Vagina (tissue), 2 donors: ENCODE results near the gene MINDY4.

Source experiments
- CTCF ChIP-seq, 3 experiments: fragments of 450-650 bp in 2 of 3; fragments of 200-600 bp in 1 of 3; sonication (generic) in 1 of 3; IDR thresholded peaks; one replicate each; pipeline ENCODE4 v1.5.1; 2017 to 2019; ENCODE audit warnings: antibody characterized with exemption in 3 of 3, mild to moderate bottlenecking in 2 of 3, moderate library complexity in 2 of 3
- POLR2A ChIP-seq, 2 donors: fragments of 450-650 bp; IDR thresholded peaks; one replicate each; pipeline ENCODE4 v1.6.1; 2017; ENCODE audit warnings: antibody characterized with exemption in 2 of 2, mild to moderate bottlenecking in 2 of 2, moderate library complexity in 2 of 2
- POLR2AphosphoS5 ChIP-seq, 2 donors: sonication (generic); formaldehyde crosslinking; IDR thresholded peaks; one replicate each; pipeline ENCODE4 v1.9.0; 2017; ENCODE audit warnings: antibody characterized with exemption in 2 of 2, mild to moderate bottlenecking in 2 of 2, low read depth in 1 of 2; ENCODE audit not compliant: insufficient read depth in 1 of 2

DNA sequence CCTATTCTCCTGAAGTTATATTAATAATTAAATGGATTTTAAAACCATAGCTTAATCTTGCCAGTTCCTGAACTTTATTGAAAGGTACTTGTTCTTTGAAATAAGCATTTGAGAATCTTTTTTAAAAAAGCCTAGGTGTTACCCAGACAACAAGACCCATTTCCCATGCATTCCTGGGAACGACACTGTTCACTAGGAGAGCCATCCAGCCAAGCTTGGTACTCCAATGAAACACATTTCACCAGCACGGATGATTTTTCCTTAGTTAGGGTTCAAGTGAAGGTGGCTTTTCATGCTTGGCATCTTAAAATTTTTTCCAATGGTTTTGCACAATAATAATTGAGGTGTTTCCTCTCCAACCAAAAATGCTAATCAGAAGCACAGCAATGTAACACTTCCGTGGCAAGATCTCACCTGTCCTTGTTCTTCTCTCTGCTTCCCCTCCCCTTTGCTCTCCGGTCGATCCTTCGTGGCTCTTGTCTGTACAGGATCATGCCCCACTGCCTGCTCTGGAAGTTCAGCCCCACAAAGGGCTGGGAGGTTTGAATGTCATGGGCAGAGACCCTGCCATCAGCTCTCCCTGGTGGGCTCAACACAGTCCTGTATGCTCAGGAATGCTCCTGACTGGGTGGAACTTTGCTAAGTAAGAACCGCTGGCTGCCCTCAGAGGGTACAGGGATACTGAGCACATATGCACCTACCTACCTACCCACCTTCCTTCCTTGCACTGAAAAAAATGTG, 70.8 kb downstream of the MINDY4 start:
- TF ChIP-seq CTCF (IDR thresholded peaks at IDR 0.05) = no peak
- no peak for TF ChIP-seq POLR2A (IDR thresholded peaks at IDR 0.05)
- no peak for TF ChIP-seq POLR2AphosphoS5 (IDR thresholded peaks at IDR 0.05; ENCODE audit: insufficient read depth in 1 of 2, low read depth in 1 of 2)
